GM18867 (cell line): ENCODE results near the gene HCFC1R1.

Experiments used
- ATAC-seq: cut with Tn5 transposase; IDR thresholded peaks from one replicate; pipeline ENCODE4 v1.9.1; 2021; ENCODE audit warnings: mild to moderate bottlenecking, moderate library complexity; ENCODE audit not compliant: unreplicated experiment

The HCFC1R1 gene

DNA sequence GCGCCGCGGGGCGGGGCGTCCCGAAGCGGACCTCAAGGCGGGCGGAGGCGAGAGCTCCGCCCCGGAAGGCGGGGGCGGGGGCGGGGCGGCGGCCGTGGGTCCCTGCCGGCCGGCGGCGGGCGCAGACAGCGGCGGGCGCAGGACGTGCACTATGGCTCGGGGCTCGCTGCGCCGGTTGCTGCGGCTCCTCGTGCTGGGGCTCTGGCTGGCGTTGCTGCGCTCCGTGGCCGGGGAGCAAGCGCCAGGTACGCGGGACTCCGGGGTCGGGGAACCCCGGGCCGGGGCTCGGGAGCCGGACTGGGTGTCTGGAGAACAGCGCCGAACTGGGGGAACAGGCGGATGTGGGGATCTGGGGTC lies 3.5 kb downstream of the HCFC1R1 start, which contains the start of gene TNFRSF12A:
Gene TNFRSF12A (plus strand): TSS at position 122 of the 357 bp plus-strand sequence. CDS start 30 bp downstream, at position 152.
- no peak for ATAC-seq

DNA sequence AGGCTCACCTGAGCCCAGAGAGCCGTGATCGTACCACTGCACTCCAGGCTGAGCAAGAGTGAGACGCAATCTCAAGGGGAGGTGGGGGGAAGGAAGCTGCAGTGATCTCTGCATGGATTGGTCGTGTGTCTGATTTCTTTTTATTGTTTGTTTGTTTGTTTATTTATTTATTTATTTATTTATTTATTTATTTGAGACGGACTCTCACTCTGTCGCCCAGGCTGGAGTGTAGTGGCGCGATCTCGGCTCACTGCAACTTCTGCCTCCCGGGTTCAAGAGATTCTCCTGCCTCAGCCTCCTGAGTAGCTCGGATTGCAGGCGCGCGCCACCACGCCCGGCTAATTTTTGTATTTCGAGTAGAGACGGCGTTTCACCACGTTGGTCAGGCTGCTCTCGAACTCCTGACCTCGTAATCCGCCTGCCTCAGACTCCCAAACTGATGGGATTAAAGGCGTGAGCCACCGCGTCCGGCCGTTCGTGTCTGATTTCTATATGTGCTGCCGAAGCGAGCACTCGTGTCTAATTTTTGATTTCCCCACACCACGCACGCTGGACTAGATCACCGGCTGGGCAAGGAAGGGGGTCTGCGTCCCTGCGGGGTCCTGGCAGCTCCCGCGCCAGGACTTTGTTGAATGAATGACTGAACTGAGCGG lies 4.0 kb downstream of the HCFC1R1 start:
- no peak for ATAC-seq

DNA sequence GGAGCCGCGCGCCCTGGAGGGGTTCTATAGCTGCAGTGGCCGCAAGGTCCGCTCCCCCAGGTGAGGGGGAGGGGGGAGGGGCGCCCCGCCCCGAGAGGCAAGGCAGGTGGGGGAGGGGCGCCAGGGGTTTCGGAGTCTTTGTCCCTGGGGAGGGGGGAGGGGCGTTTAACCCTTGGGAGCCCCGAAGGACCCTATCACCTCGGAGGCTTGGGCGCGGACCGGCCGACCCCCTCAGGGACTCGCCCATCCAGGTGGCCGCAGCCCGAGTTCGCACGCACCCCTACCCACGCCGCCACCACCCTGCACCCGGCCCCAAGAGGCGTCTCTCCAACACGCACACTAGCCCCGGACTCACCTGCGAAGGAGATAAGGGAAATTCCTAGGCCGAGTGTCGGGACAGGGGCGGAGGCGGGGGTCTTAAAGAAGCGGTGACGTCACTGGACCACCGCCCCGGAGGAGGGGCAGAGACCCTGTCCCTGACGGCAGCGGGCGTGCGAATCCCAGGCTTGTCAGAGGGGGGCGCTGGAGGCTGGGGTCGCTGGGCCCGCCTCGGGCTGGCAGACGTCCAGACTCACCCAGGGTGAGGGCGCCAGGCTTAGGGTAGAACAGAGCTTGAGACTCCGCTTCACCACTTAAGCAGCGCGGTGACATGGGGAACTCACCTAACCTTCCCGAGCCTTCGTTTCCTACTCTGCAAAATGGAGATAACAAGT lies 5.8 kb downstream of the HCFC1R1 start, which contains the start of gene CLDN6:
Gene CLDN6 (minus strand): TSS at position 390 of the 713 bp plus-strand sequence. CDS start 2,162 bp downstream, outside the sequence.
- ATAC-seq = no peak

DNA sequence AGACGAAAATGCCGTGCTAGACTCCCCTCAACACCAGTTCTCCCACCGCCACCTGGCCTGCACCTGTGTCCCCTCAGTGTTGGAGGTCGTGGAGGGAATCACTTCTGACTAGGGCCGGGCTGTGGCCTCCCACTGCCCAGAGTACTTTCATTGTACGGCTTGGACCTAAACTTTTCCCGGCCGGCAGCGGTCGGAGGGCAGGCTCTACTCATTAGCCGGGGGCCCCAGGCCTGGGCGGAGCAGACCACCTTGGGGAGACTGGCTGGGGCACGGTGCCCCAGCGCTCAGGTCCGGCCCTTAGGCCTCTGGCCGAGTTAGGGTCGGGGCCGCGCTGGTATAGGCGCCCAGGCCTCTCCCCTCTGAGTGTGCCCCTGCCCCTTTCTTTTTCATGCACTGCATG lies 6.4 kb downstream of the HCFC1R1 start:
- ATAC-seq = no peak

DNA sequence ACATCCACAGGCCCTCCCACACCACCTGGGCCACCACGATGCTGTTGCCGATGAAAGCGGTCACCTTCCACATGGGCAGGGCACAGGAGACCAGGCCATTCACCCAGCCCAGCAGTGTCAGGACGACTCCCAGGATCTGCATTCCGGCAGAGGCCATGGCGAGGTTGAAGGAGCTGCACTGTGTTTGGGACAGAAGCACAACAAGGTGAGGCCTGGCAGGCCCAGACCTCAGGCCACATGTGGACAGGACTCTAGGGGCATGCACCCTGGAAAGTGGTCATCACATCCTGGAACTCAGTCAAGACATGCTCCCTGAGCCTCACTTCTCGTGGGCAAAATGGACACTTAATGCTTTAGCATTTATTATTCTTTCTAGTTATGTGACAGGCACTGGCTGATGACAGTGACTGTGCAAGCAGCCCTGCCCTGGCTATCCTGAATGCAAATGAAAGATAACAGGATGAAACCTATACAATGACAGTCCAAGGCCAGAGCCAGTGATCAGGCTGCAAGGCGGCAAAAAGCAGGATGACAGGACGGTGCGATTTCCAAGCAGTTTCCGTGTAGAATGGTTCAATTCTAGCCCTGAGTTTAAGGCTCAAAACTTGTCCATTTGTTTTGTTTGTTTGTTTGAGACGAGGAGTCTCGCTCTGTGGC lies 7.7 kb downstream of the HCFC1R1 start:
- ATAC-seq = no peak

DNA sequence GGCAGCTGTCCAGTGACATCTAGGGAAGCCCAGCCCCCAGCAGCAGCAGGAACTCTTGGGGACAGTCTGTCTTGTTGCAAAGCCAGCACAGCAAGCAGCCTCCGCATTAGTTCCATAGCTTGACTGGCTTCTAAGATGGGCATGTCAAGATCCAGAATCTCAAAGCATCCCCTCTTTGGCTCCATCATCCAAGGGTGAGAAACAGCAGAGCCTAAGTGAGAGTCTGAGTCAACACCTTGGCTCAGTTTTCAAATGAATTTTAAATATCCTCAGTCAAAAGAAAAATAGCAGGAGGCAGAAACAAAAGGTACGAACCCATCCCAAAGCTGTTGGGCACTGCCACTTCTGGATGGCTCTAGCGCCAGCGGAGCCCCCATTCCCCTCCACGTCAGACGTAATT lies 8.8 kb downstream of the HCFC1R1 start:
- ATAC-seq = no peak

DNA sequence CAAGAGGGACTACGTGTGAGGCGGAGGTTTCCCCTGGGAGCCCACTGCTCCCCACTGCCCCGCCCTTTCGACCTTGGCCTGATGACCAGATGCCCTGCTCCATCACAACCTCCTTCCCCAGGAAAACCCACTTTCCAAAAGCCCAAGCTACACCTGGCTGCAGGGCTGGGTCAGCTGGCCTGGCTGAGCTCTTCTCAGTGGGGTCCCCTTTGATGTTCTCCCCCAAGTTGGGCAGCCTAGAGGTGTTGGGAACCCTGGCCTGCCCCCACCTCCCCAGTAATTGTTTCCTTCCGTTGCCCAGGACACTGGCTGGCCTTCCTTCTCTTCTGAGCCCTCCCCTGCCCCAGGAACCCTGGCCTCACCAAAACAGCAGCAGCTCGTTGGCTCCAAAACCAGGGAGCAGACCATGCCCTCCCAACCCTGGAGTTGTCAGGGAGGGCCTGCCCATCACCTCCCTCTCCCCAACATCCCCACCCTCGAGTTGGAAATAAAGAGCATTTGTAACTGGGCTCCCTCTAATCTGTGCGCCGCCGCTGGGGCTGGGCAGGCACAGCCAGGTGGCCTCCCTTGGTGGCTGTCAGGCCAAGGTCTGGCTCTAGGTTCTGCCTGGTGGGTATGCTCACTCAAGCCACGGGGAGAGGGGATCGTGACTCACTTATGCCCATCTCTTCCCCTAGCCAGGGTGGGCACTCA lies 9.6 kb downstream of the HCFC1R1 start:
- no peak for ATAC-seq

DNA sequence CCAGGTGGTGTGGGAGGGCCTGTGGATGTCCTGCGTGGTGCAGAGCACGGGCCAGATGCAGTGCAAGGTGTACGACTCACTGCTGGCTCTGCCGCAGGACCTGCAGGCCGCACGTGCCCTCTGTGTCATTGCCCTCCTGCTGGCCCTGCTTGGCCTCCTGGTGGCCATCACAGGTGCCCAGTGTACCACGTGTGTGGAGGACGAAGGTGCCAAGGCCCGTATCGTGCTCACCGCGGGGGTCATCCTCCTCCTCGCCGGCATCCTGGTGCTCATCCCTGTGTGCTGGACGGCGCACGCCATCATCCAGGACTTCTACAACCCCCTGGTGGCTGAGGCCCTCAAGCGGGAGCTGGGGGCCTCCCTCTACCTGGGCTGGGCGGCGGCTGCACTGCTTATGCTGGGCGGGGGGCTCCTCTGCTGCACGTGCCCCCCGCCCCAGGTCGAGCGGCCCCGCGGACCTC lies 10.2 kb downstream of the HCFC1R1 start:
- ATAC-seq = no peak

DNA sequence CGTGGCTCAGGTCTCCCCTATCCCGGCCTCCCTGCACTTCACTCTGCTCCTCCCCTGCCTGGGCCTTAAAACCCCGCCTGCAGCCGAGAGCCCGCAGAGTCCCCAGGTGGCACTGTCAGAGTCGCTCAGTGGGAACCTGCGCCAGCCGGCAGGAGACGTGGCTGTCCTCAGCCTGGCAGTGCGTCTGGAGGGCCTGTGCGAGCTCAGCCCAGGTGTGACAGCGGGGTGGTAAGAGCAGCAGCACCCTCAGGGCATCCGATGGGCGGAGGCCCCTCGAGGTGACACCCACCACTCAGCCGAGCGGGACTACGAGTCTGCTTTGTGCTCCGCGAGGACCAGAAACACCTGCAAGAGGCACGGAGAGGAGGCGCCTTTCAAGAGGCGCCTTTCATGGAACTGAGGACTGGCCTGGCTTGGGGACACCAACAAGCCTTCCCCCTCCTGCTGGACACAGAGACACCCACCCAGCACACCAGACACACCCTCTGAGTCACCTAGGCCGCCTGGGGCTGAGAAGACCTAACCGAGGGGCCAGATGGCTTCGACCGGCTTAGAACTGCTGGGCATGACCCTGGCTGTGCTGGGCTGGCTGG lies 10.8 kb downstream of the HCFC1R1 start, which contains the start of gene CLDN9:
Gene CLDN9 (plus strand): TSS at position 96 of the 593 bp plus-strand sequence. CDS start 440 bp downstream, at position 536.
- ATAC-seq = no peak

DNA sequence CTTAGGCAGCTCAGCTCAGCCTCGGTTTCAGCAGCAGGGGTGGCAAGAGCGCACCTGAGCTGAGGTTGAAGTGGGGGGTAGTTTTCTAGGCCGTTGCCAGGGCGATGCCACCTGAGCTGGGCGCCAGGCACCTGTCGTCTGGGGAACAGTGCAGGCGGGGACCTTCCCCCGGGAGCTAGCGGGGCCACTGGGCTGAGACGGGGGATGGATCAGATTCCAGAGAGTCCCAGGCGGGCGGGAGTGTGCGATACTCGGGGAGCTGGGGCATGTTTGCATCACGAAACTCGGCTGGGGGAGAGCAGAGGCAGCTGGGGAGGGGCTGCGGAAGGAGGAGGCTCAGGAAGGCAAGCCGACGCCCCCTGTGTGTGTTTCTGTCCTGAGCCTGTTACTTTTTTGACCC lies 11.5 kb downstream of the HCFC1R1 start:
- ATAC-seq = no peak

DNA sequence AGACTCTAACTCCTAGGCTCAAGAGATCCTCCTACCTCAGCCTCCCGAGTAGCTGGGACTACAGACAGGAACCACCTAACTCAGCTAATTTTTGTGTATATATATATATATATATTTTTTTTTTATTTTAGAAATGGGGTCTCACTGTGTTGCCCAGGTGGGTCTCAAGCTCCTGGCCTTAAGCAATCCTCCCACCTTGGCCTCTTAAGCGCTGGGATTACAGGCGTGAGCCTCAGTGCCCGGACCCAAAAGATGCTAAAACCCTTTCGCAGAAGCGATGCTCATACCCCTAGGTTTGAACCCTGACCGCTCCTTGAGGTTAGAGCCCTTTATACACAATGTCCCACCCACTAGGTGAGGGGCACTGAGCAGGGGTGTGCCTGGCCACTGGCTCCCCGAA lies 13.2 kb downstream of the HCFC1R1 start:
- ATAC-seq = no peak

DNA sequence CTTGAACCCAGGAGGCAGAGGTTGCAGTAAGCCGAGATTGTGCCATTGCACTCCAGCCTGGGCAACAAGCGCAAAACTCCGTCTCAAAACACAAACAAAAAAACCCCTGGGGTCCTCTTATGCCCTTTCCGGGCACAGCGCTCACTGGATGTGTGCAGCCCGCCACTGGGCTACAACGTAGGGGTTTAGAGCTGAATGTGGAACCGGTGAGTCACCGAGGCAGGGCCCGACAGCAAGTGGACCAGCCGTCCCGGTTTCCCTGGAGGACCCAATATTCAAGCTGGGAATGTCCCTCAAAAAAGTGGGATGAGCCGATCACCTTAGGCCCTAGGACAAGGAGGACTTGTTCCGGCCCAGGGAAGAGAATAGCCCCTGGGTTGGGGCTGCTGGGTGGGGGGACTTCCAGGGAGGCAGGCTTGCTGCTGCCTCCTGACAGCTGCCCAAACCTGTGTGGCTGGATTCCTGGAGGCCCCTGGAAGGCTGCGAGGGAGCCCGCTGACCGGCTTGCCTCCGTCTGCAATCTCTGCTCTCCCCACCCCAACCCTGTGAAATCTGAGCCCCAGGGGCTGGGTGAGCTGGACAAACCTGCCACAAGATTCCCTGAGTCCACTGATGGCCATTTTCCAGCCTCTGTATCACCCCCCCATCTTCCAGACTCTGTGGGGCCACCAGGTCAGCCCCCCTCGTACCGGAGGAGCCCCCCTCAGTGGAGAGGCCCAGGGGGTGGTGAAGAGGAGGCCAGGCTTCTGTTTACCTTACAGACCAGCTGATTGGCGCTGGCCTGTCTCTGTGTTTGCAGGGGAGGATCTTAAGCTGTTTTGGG lies 14.0 kb downstream of the HCFC1R1 start:
- ATAC-seq = no peak

DNA sequence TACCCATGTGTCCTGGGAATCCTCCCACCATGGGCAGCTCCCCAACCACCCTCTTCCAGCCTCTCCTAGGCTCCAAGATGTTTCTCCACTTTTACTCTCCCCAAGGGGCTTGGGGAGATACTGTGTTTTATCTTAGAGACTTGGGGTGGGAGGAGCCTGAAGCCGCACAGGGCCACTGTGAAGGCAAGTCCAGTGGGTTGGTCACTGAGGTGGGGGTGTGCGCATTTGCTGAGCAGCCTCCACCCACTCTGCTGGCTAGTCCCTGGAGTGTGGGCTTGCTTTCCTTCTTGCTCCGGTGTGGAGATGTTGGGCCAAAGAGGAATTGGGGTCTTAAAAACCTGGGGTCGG lies 15.1 kb downstream of the HCFC1R1 start:
- ATAC-seq = no peak

DNA sequence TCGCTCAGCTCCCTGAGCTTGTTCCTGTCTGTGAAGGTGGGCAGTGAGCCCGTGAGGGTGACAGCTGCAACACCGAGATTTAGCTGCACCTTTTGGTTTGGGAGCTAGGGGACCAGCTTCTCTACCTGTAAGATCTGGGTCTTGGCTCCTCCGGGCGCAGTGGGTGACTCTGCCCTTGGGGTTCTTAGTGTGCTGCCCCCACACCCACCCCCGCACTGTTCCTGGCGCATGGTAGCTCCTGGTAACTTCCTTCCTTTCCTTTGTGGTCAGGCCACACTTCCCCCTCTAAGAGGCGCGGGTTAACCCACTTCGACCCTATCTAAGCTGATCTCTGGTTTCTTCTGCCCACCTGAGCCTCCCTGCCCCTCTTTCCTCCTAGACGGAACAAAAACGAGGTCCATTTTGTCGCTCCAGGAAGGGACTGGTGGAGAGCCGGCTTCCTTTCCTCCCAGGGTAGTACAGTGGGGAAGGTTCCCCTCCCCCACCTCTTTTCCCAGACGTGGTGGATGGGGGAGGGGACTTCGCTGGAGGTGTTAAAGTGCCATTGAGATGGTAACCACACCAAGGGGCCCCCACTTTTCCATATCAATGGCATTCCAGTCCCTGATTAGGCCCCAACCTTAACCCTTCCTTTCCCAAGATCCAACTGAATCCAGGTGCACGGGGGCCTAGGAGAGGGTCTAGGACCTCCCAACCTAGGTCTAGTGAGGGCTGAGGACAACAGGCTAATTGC lies 15.6 kb downstream of the HCFC1R1 start:
- ATAC-seq = no peak

DNA sequence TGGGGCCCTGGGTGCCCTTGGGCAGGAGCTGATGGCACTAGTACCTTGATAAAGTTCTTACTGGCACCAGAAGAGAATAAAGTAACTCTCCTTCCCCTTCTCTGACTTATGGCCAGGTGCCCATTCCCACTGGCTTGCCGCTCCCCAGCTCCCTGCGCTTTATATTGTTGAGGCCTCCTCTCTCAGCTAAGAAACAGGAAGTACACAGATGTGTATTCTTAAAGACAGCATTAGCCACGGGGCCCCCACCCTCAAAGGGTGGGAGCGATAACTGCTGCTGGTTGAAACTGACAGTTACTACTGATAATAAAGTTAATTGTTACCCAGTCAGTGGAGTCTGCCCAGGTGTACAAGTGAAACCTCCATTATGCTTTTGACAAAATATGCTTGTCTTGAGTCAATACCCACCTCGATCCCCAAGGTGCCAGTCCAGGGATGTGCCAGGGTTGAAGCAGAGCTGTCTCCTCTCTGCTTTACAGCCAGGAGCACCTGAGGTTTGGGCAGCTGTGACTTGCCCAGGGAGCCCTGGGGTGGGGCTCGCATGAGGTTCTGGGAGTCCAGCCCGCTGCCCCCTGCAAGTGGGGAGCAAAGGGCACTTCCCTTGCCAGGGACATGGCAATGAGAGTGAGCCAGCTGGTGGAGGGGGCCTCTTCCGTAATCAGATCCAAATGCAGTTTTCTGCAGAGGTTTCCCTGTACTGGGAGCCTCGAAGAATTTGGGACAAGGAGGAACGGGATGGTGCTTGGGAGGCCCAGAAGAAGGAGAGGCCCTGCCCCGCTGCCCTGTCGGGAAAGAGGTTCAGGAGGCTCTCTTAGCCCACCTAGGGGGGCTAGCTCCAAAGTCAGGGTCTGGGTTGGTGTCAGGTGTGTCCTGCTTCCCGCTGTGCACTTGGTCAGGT lies 16.4 kb downstream of the HCFC1R1 start:
- ATAC-seq = no peak

DNA sequence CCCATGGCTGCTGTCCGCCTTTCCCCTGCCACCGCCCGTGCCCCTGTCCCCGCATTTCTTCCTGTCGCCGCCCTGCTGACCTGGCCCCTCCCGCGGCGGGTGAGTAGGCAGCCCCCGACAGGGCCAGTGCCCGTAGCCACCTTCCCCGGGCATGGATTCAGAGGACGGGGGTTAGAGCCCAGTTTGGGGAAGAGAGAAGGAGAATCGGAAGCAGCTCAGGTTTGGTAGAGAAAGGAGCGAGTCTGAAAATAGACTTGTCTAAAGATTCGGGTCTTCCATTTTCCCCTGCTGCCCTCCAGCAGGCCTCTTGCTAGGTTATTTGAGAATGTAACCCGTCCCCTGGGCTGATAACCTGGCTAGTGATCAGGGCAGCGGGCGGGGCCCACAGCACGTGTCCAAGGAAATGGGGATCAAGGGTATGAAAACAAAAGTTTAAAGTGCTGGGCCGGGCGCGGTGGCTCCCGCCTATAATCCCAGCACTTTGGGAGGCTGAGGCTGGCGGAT lies 18.9 kb downstream of the HCFC1R1 start:
- ATAC-seq = no peak

DNA sequence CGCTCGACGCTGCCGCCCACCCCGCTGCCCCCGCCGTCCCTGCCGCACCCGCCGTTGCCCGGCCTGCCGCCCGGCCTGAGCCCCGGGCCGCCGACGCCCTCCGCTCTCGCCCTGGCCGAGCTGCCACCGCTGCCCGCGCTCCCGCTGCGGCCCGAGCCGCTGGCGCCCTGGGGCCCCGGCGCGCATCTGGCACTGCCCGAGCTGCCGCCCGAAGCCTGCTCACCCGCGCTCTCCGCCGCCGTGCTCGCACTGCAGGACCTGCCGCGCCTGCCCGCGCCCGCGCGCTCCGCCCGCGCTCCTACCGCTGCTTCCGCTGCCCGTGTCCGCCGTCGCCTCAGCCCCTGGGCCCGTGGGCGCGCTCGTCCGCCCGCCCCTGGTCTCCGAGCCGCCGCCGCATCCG lies 19.4 kb downstream of the HCFC1R1 start:
- ATAC-seq = peak; percentile 11
